ENCODE data around the gene RUSF1. TPM values are rescaled to one million over a fixed set of nuclear protein-coding genes. Genes with fewer than 3 reads are reported as not detected.
A peak's percentile ranks its signal among the peaks of the same experiment; 100 is the strongest.

The RUSF1 gene
- polyA plus RNA-seq, 1 donor from 2014 or later = 19.8 TPM

DNA sequence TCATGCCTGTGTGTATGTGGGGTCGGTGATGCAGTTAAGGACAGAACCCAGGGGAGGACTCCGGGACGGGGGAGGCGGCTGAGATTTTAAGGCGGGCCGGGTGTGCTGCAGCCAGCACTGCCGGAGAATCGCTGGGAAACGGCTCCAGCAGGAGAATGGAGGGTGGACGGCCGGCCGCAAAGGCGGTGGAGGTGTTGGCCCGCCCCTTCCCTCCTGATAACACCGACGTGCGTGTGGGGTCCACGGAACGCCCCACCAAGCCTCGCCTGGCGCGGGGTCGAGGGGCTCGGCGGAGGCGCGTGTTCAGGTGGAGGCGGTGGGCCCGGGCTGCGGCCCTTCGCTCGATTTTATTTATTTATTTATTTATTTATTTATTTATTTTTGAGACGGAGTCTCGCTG is 66.2 kb downstream of the RUSF1 start:
- Mint-ChIP-seq H3K27ac (no peak overlapping the region), H3K4me3 (peak overlapping the region; percentile 59 to 86 (median 75))

DNA sequence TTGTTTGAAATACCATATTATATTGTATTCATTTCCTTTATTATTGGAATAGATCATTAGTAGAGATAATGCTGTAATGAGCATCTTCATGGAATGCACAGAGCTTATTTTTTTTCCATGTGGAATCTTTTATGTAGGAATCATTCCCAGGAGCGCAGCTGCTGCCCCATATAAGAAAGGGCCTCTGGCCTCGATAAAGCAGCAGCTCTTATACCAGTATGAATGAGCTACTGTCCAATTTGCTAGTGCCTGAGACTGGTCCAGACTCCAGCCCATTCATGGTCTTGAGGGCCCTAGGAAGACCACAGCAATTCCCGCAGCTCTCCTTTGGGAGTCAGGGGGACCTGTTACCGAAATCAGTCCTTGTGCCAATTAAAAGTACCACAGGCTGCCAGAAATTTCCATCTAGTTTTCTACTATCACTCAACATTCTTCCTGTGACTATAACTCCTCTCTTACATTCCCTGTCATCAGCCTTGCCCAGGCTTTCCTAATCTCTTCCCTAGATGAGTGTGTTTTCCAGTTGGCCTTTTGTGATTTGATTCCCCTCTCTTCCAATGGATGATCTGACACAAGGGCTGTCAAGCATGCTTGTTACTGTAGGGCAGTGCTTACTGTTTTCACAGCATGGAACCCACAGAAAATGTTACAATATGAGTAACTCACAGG is 67.5 kb downstream of the RUSF1 start:
- Mint-ChIP-seq H3K4me1 (peaks cover 15 to 22% (median 19%) of the 10 kb centered on the region in 3 donors), H3K9me3 (no peaks in the 10 kb centered on the region), H3K4me3 (peak overlapping the region in 3 of 4 donors; percentile 1 to 59 (median 56)), H3K36me3 (no peaks in the 10 kb centered on the region), H3K27ac (no peak overlapping the region), H3K27me3 (peaks cover 4% of the 10 kb centered on the region)

More for the DNA sequence above, 66.2 kb downstream of the RUSF1 start:
- Mint-ChIP-seq H3K4me1 (peaks cover 15 to 22% (median 19%) of the 10 kb centered on the region in 3 donors), H3K36me3 (no peaks in the 10 kb centered on the region), H3K27me3 (peaks cover 4% of the 10 kb centered on the region), H3K9me3 (no peaks in the 10 kb centered on the region)

DNA sequence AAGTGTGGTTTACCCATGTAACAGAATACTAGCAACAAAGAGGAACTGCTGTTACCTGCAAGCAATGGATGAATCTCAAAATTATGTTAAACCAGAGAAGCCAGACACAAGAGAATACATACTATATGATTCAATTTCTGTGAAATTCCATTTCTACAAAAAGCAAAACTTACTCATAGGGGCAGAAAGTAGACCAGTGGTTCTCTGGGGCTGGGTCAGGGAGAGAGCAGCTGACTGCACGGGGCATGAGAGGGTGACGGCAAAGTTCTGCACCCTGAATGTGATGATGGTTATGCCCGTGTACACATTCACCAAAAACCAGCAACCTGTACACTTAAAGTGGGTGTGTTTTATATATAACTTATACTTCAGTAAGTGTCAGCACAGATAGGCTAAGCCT is 68.7 kb downstream of the RUSF1 start:
- peak overlapping the region in 2 of 4 donors; percentile 1 for H3K4me3 Mint-ChIP-seq
- H3K4me1 Mint-ChIP-seq = peaks cover 15 to 22% (median 19%) of the 10 kb centered on the region in 3 donors
- no peak overlapping the region for H3K27ac Mint-ChIP-seq
- no peaks in the 10 kb centered on the region for H3K36me3 Mint-ChIP-seq
- no peaks in the 10 kb centered on the region for H3K9me3 Mint-ChIP-seq
- H3K27me3 Mint-ChIP-seq = peaks cover 4% of the 10 kb centered on the region

Other genes starting within 250 kb of the RUSF1 start
- gene ITGAM, start 248.4 kb downstream of the RUSF1 start, polyA plus RNA-seq = 23.2 TPM
- gene ITGAX, start 153.2 kb downstream of the RUSF1 start, polyA plus RNA-seq = 6.2 TPM
- gene ITGAD, start 115.1 kb downstream of the RUSF1 start, polyA plus RNA-seq = not detected
- gene COX6A2, start 80.0 kb downstream of the RUSF1 start, polyA plus RNA-seq = not detected
- not detected for gene ZNF843, start 65.6 kb downstream of the RUSF1 start, polyA plus RNA-seq
- gene ARMC5, start 48.9 kb downstream of the RUSF1 start, polyA plus RNA-seq = 9.5 TPM
- 0.59 TPM for gene TGFB1I1, start 36.2 kb downstream of the RUSF1 start, polyA plus RNA-seq
- gene SLC5A2, start 25.3 kb downstream of the RUSF1 start, polyA plus RNA-seq = 0.94 TPM
- gene AHSP, start 19.5 kb upstream of the RUSF1 start, polyA plus RNA-seq = not detected